Ascending aorta (tissue), 2 donors: Measurements from ENCODE around the gene UQCRQ. TPM values are rescaled to one million over a fixed set of nuclear protein-coding genes. Genes with fewer than 3 reads are reported as not detected.
A peak's percentile ranks its signal among the peaks of the same experiment; 100 is the strongest.
"Not testable (repeated sequence)": the region's sequence is repeated elsewhere in the genome, so short reads cannot be mapped to it uniquely, and the experiment has no call there.

Experiments
- DNase-seq, 2 donors: peaks; one replicate each; pipeline ENCODE4 v3.0.0-alpha.2; 2019; ENCODE audit warnings: low spot score in 2 of 2
- H3K27ac ChIP-seq, 2 donors: fragments of 200-600 bp; sonication (generic); one replicate each; pipeline ENCODE4 v1.5.1; 2016 to 2017; ENCODE audit warnings: mild to moderate bottlenecking in 1 of 2
- H3K27me3 ChIP-seq: fragments of 200-600 bp; sonication (generic); one replicate; pipeline ENCODE4 v1.5.1; 2017
- H3K36me3 ChIP-seq, 2 donors: fragments of 200-600 bp; sonication (generic); one replicate each; pipeline ENCODE4 v1.5.1; 2016
- H3K4me1 ChIP-seq, 2 donors: fragments of 200-600 bp; sonication (generic); one replicate each; pipeline ENCODE4 v1.5.1; 2016 to 2017; ENCODE audit warnings: mild to moderate bottlenecking in 1 of 2
- H3K4me3 ChIP-seq, 2 donors: fragments of 200-600 bp; sonication (generic); one replicate each; pipeline ENCODE4 v1.5.1; 2016 to 2017; ENCODE audit warnings: mild to moderate bottlenecking in 1 of 2
- H3K9me3 ChIP-seq, 2 donors: fragments of 200-600 bp; sonication (generic); one replicate each; pipeline ENCODE4 v1.5.1; 2016
- intact Hi-C: fragments of 100-400 bp; cut with DNase I; formaldehyde crosslinking; loops from one replicate; pipeline ENCODE4 v1.15.1; 2023
- total RNA-seq: library from RNA; depleted of rRNA; stranded (reverse); fragments of >200 nt; gene quantifications from one replicate; pipeline ENCODE4 v1.1.0, GENCODE V29; 2016
- TF ChIP-seq, protein P1 (sequence below), 3 experiments: fragments of 200-600 bp in 2 of 3; fragments of 450-650 bp in 1 of 3; sonication (generic) in 2 of 3; IDR thresholded peaks; one replicate each; pipeline ENCODE4 v1.5.1; 2016 to 2019; ENCODE audit warnings: antibody characterized with exemption in 3 of 3, mild to moderate bottlenecking in 1 of 3, moderate library complexity in 1 of 3

Gene UQCRQ
- total RNA-seq, 1 donor from 2014 or later: 53.6 TPM

DNA sequence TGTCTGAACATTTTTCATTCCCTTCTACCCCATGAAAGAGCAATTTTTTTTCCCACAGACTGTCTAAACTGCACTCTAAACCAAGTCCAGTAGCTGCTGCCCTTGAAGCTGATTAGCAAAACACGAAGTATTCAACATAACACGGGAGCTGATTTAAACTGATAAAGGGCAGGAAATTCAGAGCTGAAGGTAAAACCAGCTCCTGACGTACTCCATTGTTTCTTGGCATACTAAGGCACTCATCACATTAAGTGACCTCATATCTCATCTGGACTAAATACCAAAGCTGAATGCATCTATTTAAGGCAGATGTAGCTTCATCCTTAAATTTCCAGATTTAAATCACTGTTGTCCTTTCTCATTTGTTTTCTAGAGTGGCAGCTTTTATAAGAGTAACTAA lies 12.1 kb upstream of the UQCRQ start:
- DNase-seq: no peak
- intact Hi-C loops: no loop called here
- no peaks in the 10 kb centered on the region for H3K27me3 ChIP-seq
- H3K4me1 ChIP-seq: no peaks in the 10 kb centered on the region
- H3K9me3 ChIP-seq: no peaks in the 10 kb centered on the region
- TF ChIP-seq, protein P1, sequence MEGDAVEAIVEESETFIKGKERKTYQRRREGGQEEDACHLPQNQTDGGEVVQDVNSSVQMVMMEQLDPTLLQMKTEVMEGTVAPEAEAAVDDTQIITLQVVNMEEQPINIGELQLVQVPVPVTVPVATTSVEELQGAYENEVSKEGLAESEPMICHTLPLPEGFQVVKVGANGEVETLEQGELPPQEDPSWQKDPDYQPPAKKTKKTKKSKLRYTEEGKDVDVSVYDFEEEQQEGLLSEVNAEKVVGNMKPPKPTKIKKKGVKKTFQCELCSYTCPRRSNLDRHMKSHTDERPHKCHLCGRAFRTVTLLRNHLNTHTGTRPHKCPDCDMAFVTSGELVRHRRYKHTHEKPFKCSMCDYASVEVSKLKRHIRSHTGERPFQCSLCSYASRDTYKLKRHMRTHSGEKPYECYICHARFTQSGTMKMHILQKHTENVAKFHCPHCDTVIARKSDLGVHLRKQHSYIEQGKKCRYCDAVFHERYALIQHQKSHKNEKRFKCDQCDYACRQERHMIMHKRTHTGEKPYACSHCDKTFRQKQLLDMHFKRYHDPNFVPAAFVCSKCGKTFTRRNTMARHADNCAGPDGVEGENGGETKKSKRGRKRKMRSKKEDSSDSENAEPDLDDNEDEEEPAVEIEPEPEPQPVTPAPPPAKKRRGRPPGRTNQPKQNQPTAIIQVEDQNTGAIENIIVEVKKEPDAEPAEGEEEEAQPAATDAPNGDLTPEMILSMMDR (IDR thresholded peaks at IDR 0.05): no peak
- H3K4me3 ChIP-seq: no peak overlapping the region
- H3K27ac ChIP-seq: no peak overlapping the region
- H3K36me3 ChIP-seq: no peaks in the 10 kb centered on the region

DNA sequence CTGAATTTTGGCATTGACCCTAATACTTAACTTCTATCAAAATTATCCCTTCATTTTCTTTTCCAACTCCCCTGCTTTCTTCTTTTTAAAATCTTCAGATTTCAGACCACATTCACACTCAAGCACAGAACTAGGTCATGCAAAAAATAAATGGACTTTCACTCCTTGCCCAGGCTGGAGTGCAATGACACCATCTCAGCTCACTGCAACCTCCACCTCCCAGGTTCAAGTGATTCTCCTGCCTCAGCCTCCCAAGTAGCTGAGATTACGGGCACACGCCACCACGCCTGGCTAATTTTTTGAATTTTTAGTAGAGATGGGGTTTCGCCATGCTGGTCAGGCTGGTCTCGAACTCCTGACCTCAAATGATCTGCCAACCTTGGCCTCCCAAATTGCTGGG lies 11.4 kb upstream of the UQCRQ start:
- H3K27me3 ChIP-seq, H3K4me1 ChIP-seq, H3K27ac ChIP-seq, H3K9me3 ChIP-seq, H3K36me3 ChIP-seq, H3K4me3 ChIP-seq, intact Hi-C loops, DNase-seq: not testable (repeated sequence)

DNA sequence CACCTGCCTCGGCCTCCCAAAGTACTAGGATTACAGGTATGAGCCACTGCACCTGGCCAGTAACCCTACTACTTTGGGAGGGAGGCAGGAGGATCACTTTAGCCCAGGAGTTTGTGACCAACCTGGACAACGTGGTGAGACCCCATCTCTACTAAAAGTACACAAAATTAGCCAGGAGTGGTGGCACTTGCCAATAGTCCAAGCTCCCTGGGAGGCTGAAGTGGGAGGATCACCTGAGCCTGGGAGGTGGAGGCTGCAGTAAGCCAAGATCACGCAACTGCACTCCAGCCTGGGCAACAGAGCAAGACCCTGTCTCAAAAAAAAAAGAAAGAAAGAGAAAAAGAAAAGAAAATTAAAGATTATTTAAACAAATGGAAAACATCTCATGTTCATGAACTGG lies 10.4 kb upstream of the UQCRQ start:
- Histone ChIP-seq H3K27me3 (no peaks in the 10 kb centered on the region), H3K36me3 (no peaks in the 10 kb centered on the region), H3K4me3 (no peak overlapping the region), H3K4me1 (no peaks in the 10 kb centered on the region), H3K9me3 (no peaks in the 10 kb centered on the region), H3K27ac (no peak overlapping the region)
- intact Hi-C loops: no loop called here
- TF ChIP-seq, protein P1 (IDR thresholded peaks at IDR 0.05): no peak
- no peak for DNase-seq

DNA sequence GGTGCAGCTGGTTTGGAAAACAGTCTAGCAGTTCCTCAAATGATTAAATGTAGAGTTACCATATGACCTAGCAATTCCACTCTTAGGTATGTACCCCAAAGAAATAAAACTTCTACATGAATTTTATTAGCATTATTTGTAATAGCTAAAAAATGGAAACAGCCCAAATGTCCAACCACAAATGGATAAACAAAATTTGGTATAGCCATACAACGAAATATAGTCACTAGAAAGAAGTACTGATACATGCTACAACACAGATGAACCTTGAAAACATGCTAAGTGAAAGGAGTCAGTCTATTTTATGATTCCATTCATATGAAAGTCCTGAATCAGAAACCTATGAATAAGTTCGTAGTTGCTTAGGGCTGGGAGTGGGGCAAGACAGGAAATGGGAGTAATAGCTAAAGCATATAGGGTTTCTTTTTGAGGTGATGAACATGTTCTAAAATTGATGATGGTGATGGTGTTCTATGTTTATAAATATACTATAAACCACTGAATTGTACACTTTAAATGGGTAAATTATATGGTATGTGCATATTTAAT lies 6.5 kb upstream of the UQCRQ start:
- no peak for DNase-seq
- TF ChIP-seq, protein P1 (IDR thresholded peaks at IDR 0.05): no peak
- intact Hi-C loops: no loop called here
- H3K4me3 ChIP-seq: no peak overlapping the region
- no peak overlapping the region for H3K27ac ChIP-seq
- H3K27me3 ChIP-seq: no peaks in the 10 kb centered on the region
- H3K4me1 ChIP-seq: no peaks in the 10 kb centered on the region
- no peaks in the 10 kb centered on the region for H3K36me3 ChIP-seq
- no peaks in the 10 kb centered on the region for H3K9me3 ChIP-seq

DNA sequence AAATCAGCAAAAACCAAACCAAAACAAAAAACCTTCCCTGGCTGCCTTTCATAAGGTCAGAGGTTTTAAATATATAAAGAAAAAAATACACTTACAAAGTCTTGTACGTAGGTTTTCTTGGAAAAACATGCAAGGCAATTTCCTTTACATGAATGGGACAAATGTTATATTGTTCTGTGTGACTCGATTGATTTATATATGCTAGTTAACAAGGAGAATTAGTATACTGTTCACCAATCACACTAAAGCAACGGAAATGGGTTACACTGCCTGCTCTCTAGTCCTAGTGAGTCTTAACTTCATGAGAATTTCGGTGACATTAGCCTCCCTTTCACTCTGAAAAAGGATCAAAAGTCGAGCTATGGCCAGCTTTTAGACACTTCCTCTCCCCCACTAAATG lies 5.7 kb upstream of the UQCRQ start:
- no peaks in the 10 kb centered on the region for H3K36me3 ChIP-seq
- intact Hi-C loops: no loop called here

DNA sequence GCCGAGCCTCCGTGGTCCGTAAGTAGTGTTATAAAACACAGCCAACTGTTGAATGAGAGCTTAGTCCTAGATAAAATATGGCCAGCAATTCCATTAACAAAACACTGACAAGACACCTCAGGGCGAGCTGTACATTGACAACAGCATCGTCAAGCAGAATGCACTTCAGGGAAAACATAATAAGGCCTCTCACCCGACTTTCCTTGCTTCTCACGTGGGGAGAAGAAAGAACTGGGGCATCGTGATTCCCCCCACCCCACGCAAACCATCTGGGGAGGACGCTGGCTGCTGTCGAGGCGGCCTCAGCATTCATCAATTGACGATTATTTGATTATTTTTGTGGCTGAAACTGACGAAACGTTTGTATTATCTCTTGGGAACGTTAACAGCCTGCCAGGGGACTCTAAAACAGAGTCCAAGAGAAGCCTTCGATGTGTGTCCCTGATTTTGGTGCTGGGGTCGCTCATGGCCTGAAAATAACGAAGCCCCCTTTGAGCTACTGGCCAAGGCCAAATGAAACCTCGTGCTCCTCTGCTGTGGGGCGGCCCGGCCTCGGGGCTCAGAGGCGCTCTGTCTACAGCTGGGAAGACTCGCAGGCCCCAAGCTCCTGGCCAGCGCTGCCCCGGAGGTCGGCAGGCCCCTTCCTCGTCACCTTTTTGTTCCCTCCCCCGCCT lies 637 bp upstream of the UQCRQ start:
- peak overlapping the region; percentile 90 to 95 for H3K27ac ChIP-seq
- peaks cover 5 to 14% of the 10 kb centered on the region in 2 donors for H3K4me1 ChIP-seq
- peak overlapping the region; percentile 82 to 85 for H3K4me3 ChIP-seq
- TF ChIP-seq, protein P1 (IDR thresholded peaks at IDR 0.05): no peak
- H3K9me3 ChIP-seq: no peaks in the 10 kb centered on the region
- DNase-seq: no peak
- H3K27me3 ChIP-seq: no peaks in the 10 kb centered on the region
- intact Hi-C loops: loop anchor here (1.0 to 2.0 kb wide), 3 partner anchors 36 to 185 kb away; partner anchors contain the start of genes AFF4 and SHROOM1
- peaks cover 0 to 21% of the 10 kb centered on the region in 2 donors for H3K36me3 ChIP-seq

More for the DNA sequence above, 5.7 kb upstream of the UQCRQ start:
- Histone ChIP-seq H3K9me3 (no peaks in the 10 kb centered on the region), H3K27ac (no peak overlapping the region), H3K4me3 (no peak overlapping the region), H3K27me3 (no peaks in the 10 kb centered on the region), H3K4me1 (peaks cover 1 to 4% of the 10 kb centered on the region in 2 donors)
- TF ChIP-seq, protein P1 (IDR thresholded peaks at IDR 0.05): no peak
- no peak for DNase-seq
